ENCODE measurements around the gene NAPB. TPM values are rescaled to one million over a fixed set of nuclear protein-coding genes. Genes with fewer than 3 reads are reported as not detected.
A peak's percentile ranks its signal among the peaks of the same experiment; 100 is the strongest.

NAPB gene
- total and polyA plus RNA-seq, 7 experiments from 2014 or later: 5.5 to 20.4 (median 12.5) TPM

- ChIA-PET POLR2A (no interaction called here), CTCF (no interaction called here)
- Mint-ChIP-seq H3K27ac (peak overlapping the region in 2 of 9 donors; percentile 3 to 40), H3K4me3 (no peak overlapping the region), H3K36me3 (peaks cover 0 to 32% (median 16%) of the 10 kb centered on the region in 5 donors), H3K27me3 (no peaks in the 10 kb centered on the region), H3K4me1 (peaks cover 6 to 72% (median 12%) of the 10 kb centered on the region in 7 donors), H3K9me3 (no peaks in the 10 kb centered on the region)
- intact Hi-C loops (cut with micrococcal nuclease): no loop called here
- Histone ChIP-seq H3K27me3 (ENCODE audit: control insufficient read depth in 2 of 2, insufficient read depth in 2 of 2, low read length in 2 of 2) (no peaks in the 10 kb centered on the region), H3K36me3 (ENCODE audit: control insufficient read depth in 2 of 3, insufficient read depth in 3 of 3, low read length in 3 of 3) (peaks cover 0 to 5% (median 0%) of the 10 kb centered on the region in 3 experiments), H3K27ac (ENCODE audit: low read depth, low read length) (no peak overlapping the region), H3K4me3 (ENCODE audit: low read length) (no peak overlapping the region), H3K4me1 (ENCODE audit: control insufficient read depth in 2 of 2, insufficient read depth in 2 of 2, low read length in 2 of 2) (no peaks in the 10 kb centered on the region), H3K9me3 (ENCODE audit: control insufficient read depth in 2 of 3, low read length in 3 of 3) (no peaks in the 10 kb centered on the region)
- DNase-seq (no peak), ATAC-seq (no peak)
Observed at GRCh38 chr20:23401051-23401450, 20.2 kb downstream of the NAPB start.

GRCh38 chr20:23399568-23400241 is 21.6 kb downstream of the NAPB start:
- Mint-ChIP-seq H3K27me3 (no peaks in the 10 kb centered on the region), H3K36me3 (peaks cover 4 to 33% (median 19%) of the 10 kb centered on the region in 5 donors), H3K9me3 (no peaks in the 10 kb centered on the region), H3K27ac (peak overlapping the region in 1 of 9 donors; percentile 82), H3K4me1 (peaks cover 4 to 71% (median 10%) of the 10 kb centered on the region in 7 donors), H3K4me3 (peak overlapping the region in 1 of 10 donors; percentile 47)
- Histone ChIP-seq H3K36me3 (ENCODE audit: control insufficient read depth in 2 of 3, insufficient read depth in 3 of 3, low read length in 3 of 3) (peaks cover 0 to 13% (median 0%) of the 10 kb centered on the region in 3 experiments), H3K4me3 (ENCODE audit: low read length) (no peak overlapping the region), H3K27ac (ENCODE audit: low read depth, low read length) (no peak overlapping the region), H3K4me1 (ENCODE audit: control insufficient read depth in 2 of 2, insufficient read depth in 2 of 2, low read length in 2 of 2) (no peaks in the 10 kb centered on the region), H3K9me3 (ENCODE audit: control insufficient read depth in 2 of 3, low read length in 3 of 3) (no peaks in the 10 kb centered on the region), H3K27me3 (ENCODE audit: control insufficient read depth in 2 of 2, insufficient read depth in 2 of 2, low read length in 2 of 2) (no peaks in the 10 kb centered on the region)
- intact Hi-C loops (cut with micrococcal nuclease): loop anchor here in 1 of 2 donors (1.0 kb wide), 1 partner anchor 9 kb away; no protein-coding TSS in a partner anchor
- ChIA-PET CTCF (no interaction called here), POLR2A (no interaction called here)
- DNase-seq: no peak
- ATAC-seq: peak; percentile 12

- Mint-ChIP-seq H3K4me1 (peaks cover 6 to 64% (median 7%) of the 10 kb centered on the region in 7 donors), H3K27ac (peak overlapping the region in 3 of 9 donors; percentile 63 to 85 (median 81)), H3K9me3 (no peaks in the 10 kb centered on the region), H3K27me3 (no peaks in the 10 kb centered on the region), H3K36me3 (peaks cover 19 to 46% (median 26%) of the 10 kb centered on the region in 5 donors), H3K4me3 (peak overlapping the region in 1 of 10 donors; percentile 82)
- no peak for ATAC-seq
- H3K27ac ChIP-seq (ENCODE audit: low read depth, low read length): peak overlapping the region; percentile 9
- no peak for DNase-seq
- CTCF ChIA-PET: interaction anchor here (0.6 kb wide), 1 partner anchor 13 kb away, joined by 3 read pairs; no protein-coding TSS in a partner anchor
- H3K9me3 ChIP-seq (ENCODE audit: control insufficient read depth in 2 of 3, low read length in 3 of 3): no peaks in the 10 kb centered on the region
- H3K27me3 ChIP-seq (ENCODE audit: control insufficient read depth in 2 of 2, insufficient read depth in 2 of 2, low read length in 2 of 2): no peaks in the 10 kb centered on the region
- intact Hi-C loops (cut with micrococcal nuclease): no loop called here
- no peak overlapping the region for H3K4me3 ChIP-seq (ENCODE audit: low read length)
- no peaks in the 10 kb centered on the region for H3K4me1 ChIP-seq (ENCODE audit: control insufficient read depth in 2 of 2, insufficient read depth in 2 of 2, low read length in 2 of 2)
- POLR2A ChIA-PET: no interaction called here
- peaks cover 0 to 31% (median 0%) of the 10 kb centered on the region in 3 experiments for H3K36me3 ChIP-seq (ENCODE audit: control insufficient read depth in 2 of 3, insufficient read depth in 3 of 3, low read length in 3 of 3)
Observed at GRCh38 chr20:23397961-23398360, 23.3 kb downstream of the NAPB start.

- H3K27ac Mint-ChIP-seq: peak overlapping the region in 2 of 9 donors; percentile 7 to 50
- H3K27me3 Mint-ChIP-seq: no peaks in the 10 kb centered on the region
- intact Hi-C loops (cut with micrococcal nuclease): no loop called here
- H3K27ac ChIP-seq (ENCODE audit: low read depth, low read length): peak overlapping the region; percentile 9
- peaks cover 20 to 40% (median 27%) of the 10 kb centered on the region in 5 donors for H3K36me3 Mint-ChIP-seq
- no peaks in the 10 kb centered on the region for H3K9me3 Mint-ChIP-seq
- ChIA-PET CTCF (interaction anchor here (0.6 to 0.9 kb wide), 2 partner anchors 12 to 23 kb away, joined by 3 read pairs; no protein-coding TSS in a partner anchor), POLR2A (no interaction called here)
- H3K4me1 ChIP-seq (ENCODE audit: control insufficient read depth in 2 of 2, insufficient read depth in 2 of 2, low read length in 2 of 2): no peaks in the 10 kb centered on the region
- no peak for DNase-seq
- no peak overlapping the region for H3K4me3 ChIP-seq (ENCODE audit: low read length)
- peaks cover 0 to 36% (median 0%) of the 10 kb centered on the region in 3 experiments for H3K36me3 ChIP-seq (ENCODE audit: control insufficient read depth in 2 of 3, insufficient read depth in 3 of 3, low read length in 3 of 3)
- no peaks in the 10 kb centered on the region for H3K9me3 ChIP-seq (ENCODE audit: control insufficient read depth in 2 of 3, low read length in 3 of 3)
- H3K27me3 ChIP-seq (ENCODE audit: control insufficient read depth in 2 of 2, insufficient read depth in 2 of 2, low read length in 2 of 2): no peaks in the 10 kb centered on the region
- no peak for ATAC-seq
- no peak overlapping the region for H3K4me3 Mint-ChIP-seq
- H3K4me1 Mint-ChIP-seq: peaks cover 6 to 56% (median 7%) of the 10 kb centered on the region in 7 donors
Observed at GRCh38 chr20:23396950-23397627, 24.2 kb downstream of the NAPB start.

- H3K27ac ChIP-seq (ENCODE audit: low read depth, low read length): no peak overlapping the region
- H3K4me1 ChIP-seq (ENCODE audit: control insufficient read depth in 2 of 2, insufficient read depth in 2 of 2, low read length in 2 of 2): no peaks in the 10 kb centered on the region
- ChIA-PET CTCF (no interaction called here), POLR2A (no interaction called here)
- no peak for DNase-seq
- ATAC-seq: no peak
- H3K27me3 Mint-ChIP-seq: no peaks in the 10 kb centered on the region
- no peaks in the 10 kb centered on the region for H3K9me3 ChIP-seq (ENCODE audit: control insufficient read depth in 2 of 3, low read length in 3 of 3)
- no peak overlapping the region for H3K4me3 ChIP-seq (ENCODE audit: low read length)
- intact Hi-C loops (cut with micrococcal nuclease): no loop called here
- H3K4me1 Mint-ChIP-seq: peaks cover 3 to 41% (median 9%) of the 10 kb centered on the region in 7 donors
- no peaks in the 10 kb centered on the region for H3K9me3 Mint-ChIP-seq
- H3K27ac Mint-ChIP-seq: peak overlapping the region in 4 of 9 donors; percentile 5 to 68 (median 39)
- no peak overlapping the region for H3K4me3 Mint-ChIP-seq
- peaks cover 0 to 45% (median 0%) of the 10 kb centered on the region in 3 experiments for H3K36me3 ChIP-seq (ENCODE audit: control insufficient read depth in 2 of 3, insufficient read depth in 3 of 3, low read length in 3 of 3)
- H3K27me3 ChIP-seq (ENCODE audit: control insufficient read depth in 2 of 2, insufficient read depth in 2 of 2, low read length in 2 of 2): no peaks in the 10 kb centered on the region
- H3K36me3 Mint-ChIP-seq: peaks cover 25 to 37% (median 26%) of the 10 kb centered on the region in 5 donors
Observed at GRCh38 chr20:23393996-23394775, 27.1 kb downstream of the NAPB start.

- H3K9me3 ChIP-seq (ENCODE audit: control insufficient read depth in 2 of 3, low read length in 3 of 3): no peaks in the 10 kb centered on the region
- peak overlapping the region in 2 of 9 donors; percentile 50 to 68 for H3K27ac Mint-ChIP-seq
- H3K27me3 ChIP-seq (ENCODE audit: control insufficient read depth in 2 of 2, insufficient read depth in 2 of 2, low read length in 2 of 2): no peaks in the 10 kb centered on the region
- no peaks in the 10 kb centered on the region for H3K27me3 Mint-ChIP-seq
- peaks cover 27 to 49% (median 32%) of the 10 kb centered on the region in 5 donors for H3K36me3 Mint-ChIP-seq
- H3K4me3 Mint-ChIP-seq: no peak overlapping the region
- H3K4me1 Mint-ChIP-seq: peaks cover 0 to 26% (median 3%) of the 10 kb centered on the region in 7 donors
- POLR2A ChIA-PET: no interaction called here
- peaks cover 0 to 53% (median 0%) of the 10 kb centered on the region in 3 experiments for H3K36me3 ChIP-seq (ENCODE audit: control insufficient read depth in 2 of 3, insufficient read depth in 3 of 3, low read length in 3 of 3)
- H3K4me3 ChIP-seq (ENCODE audit: low read length): no peak overlapping the region
- H3K27ac ChIP-seq (ENCODE audit: low read depth, low read length): no peak overlapping the region
- intact Hi-C loops (cut with micrococcal nuclease): no loop called here
- H3K4me1 ChIP-seq (ENCODE audit: control insufficient read depth in 2 of 2, insufficient read depth in 2 of 2, low read length in 2 of 2): no peaks in the 10 kb centered on the region
- ATAC-seq (no peak), DNase-seq (no peak)
- CTCF ChIA-PET: no interaction called here
- H3K9me3 Mint-ChIP-seq: no peaks in the 10 kb centered on the region
Observed at GRCh38 chr20:23391707-23392310, 29.5 kb downstream of the NAPB start.
